HG02763 (cell line): Measurements from ENCODE around the gene CNGB1.
"Not testable (repeated sequence)": the region's sequence is repeated elsewhere in the genome, so short reads cannot be mapped to it uniquely, and the experiment has no call there.

Source experiments
- ATAC-seq: cut with Tn5 transposase; IDR thresholded peaks from one replicate; pipeline ENCODE4 v1.9.1; 2021; ENCODE audit warnings: mild to moderate bottlenecking, moderate library complexity; ENCODE audit not compliant: unreplicated experiment

Gene CNGB1

GRCh38 chr16:57866529-57866918, 104.4 kb downstream of the CNGB1 start:
- ATAC-seq: no peak

- ATAC-seq: no peak
Measured at GRCh38 chr16:57865746-57866528, 105.0 kb downstream of the CNGB1 start.

- ATAC-seq: no peak
Measured at GRCh38 chr16:57863434-57864160, 107.3 kb downstream of the CNGB1 start.

- ATAC-seq: no peak
Measured at GRCh38 chr16:57862698-57863433, 108.1 kb downstream of the CNGB1 start.

- no peak for ATAC-seq
Measured at GRCh38 chr16:57859331-57859730, 111.6 kb downstream of the CNGB1 start.

GRCh38 chr16:57858635-57859034, 112.3 kb downstream of the CNGB1 start:
- no peak for ATAC-seq

GRCh38 chr16:57857991-57858390, 112.9 kb downstream of the CNGB1 start:
- not testable (repeated sequence) for ATAC-seq

GRCh38 chr16:57855188-57855587, 115.7 kb downstream of the CNGB1 start:
- no peak for ATAC-seq

- ATAC-seq: no peak
Measured at GRCh38 chr16:57852189-57852588, 118.7 kb downstream of the CNGB1 start.

GRCh38 chr16:57848181-57848580, 122.7 kb downstream of the CNGB1 start:
- ATAC-seq: no peak

GRCh38 chr16:57846931-57847330, 124.0 kb downstream of the CNGB1 start:
- ATAC-seq: not testable (repeated sequence)

- no peak for ATAC-seq
Measured at GRCh38 chr16:57846078-57846697, 124.7 kb downstream of the CNGB1 start.

GRCh38 chr16:57845115-57845514, 125.8 kb downstream of the CNGB1 start:
- no peak for ATAC-seq

GRCh38 chr16:57844416-57845030, 126.4 kb downstream of the CNGB1 start:
- ATAC-seq: no peak

- no peak for ATAC-seq
Measured at GRCh38 chr16:57843400-57843799, 127.5 kb downstream of the CNGB1 start.

- no peak for ATAC-seq
Measured at GRCh38 chr16:57842601-57843000, 128.3 kb downstream of the CNGB1 start.

GRCh38 chr16:57840833-57841232, 130.1 kb downstream of the CNGB1 start:
- ATAC-seq: no peak

- ATAC-seq: no peak
Measured at GRCh38 chr16:57838161-57838560, 132.8 kb downstream of the CNGB1 start.

GRCh38 chr16:57837305-57838125, 133.4 kb downstream of the CNGB1 start:
- no peak for ATAC-seq

- ATAC-seq: not testable (repeated sequence)
Measured at GRCh38 chr16:57835439-57835838, 135.5 kb downstream of the CNGB1 start.
